Prostate gland (tissue), 2 donors: ENCODE results near the gene SBF2. TPM values are rescaled to one million over a fixed set of nuclear protein-coding genes. Genes with fewer than 3 reads are reported as not detected.

Experiments used
- DNase-seq: peaks from one replicate; pipeline ENCODE4 v3.0.0-alpha.2; 2019; ENCODE audit warnings: low spot score
- H3K27ac ChIP-seq, 2 donors: fragments of 200-600 bp; sonication (generic); 2 replicates each; pipeline ENCODE4 v1.5.1; 2017 to 2019
- H3K27me3 ChIP-seq: fragments of 200-600 bp; sonication (generic); replicated peaks from 2 replicates; pipeline ENCODE4 v1.5.1; 2019; ENCODE audit not compliant: insufficient read depth
- H3K36me3 ChIP-seq, 2 donors: fragments of 200-600 bp; sonication (generic); 1 replicate in 1 of 2; 2 replicates in 1 of 2; pipeline versions ENCODE4 v1.5.1 to v1.8.1; 2017 to 2019
- H3K4me1 ChIP-seq: fragments of 200-600 bp; sonication (generic); replicated peaks from 2 replicates; pipeline ENCODE4 v1.5.1; 2019
- H3K4me3 ChIP-seq, 2 donors: fragments of 200-600 bp; sonication (generic); 2 replicates each; pipeline ENCODE4 v1.5.1; 2017 to 2019
- H3K9me3 ChIP-seq: fragments of 200-600 bp; sonication (generic); 2 replicates; pipeline ENCODE4 v1.5.1; 2017
- POLR2A ChIP-seq: fragments of 450-650 bp; IDR thresholded peaks from one replicate; pipeline ENCODE4 v1.6.1; 2016; ENCODE audit warnings: antibody characterized with exemption, mild to moderate bottlenecking
- POLR2AphosphoS5 ChIP-seq: sonication (generic); formaldehyde crosslinking; IDR thresholded peaks from one replicate; pipeline ENCODE4 v1.6.1; 2017; ENCODE audit warnings: antibody characterized with exemption
- WGBS: methylation state at CpG from one replicate; pipeline ENCODE4 v1.1.5; 2018; 5-methylcytosine and 5-hydroxymethylcytosine counted together
- intact Hi-C: fragments of 100-400 bp; cut with DNase I; formaldehyde crosslinking; loops from one replicate; pipeline ENCODE4 v1.14.2; 2022
- total RNA-seq, 2 donors: library from RNA; depleted of rRNA; stranded (reverse); fragments of >200 nt; gene quantifications; one replicate each; pipeline ENCODE4 v1.1.0, GENCODE V29; 2016
- TF ChIP-seq, protein P1 (sequence below), 4 experiments: fragments of 200-600 bp in 2 of 4; fragments of 450-650 bp in 2 of 4; sonication (generic) in 2 of 4; IDR thresholded peaks; 1 replicate in 3 of 4; 2 replicates in 1 of 4; pipeline ENCODE4 v1.5.1; 2016 to 2019; ENCODE audit warnings: antibody characterized with exemption in 4 of 4, mild to moderate bottlenecking in 2 of 4, moderate library complexity in 2 of 4

Gene SBF2
- total RNA-seq, 2 donors from 2014 or later: 35.9 to 56.7 TPM

DNA sequence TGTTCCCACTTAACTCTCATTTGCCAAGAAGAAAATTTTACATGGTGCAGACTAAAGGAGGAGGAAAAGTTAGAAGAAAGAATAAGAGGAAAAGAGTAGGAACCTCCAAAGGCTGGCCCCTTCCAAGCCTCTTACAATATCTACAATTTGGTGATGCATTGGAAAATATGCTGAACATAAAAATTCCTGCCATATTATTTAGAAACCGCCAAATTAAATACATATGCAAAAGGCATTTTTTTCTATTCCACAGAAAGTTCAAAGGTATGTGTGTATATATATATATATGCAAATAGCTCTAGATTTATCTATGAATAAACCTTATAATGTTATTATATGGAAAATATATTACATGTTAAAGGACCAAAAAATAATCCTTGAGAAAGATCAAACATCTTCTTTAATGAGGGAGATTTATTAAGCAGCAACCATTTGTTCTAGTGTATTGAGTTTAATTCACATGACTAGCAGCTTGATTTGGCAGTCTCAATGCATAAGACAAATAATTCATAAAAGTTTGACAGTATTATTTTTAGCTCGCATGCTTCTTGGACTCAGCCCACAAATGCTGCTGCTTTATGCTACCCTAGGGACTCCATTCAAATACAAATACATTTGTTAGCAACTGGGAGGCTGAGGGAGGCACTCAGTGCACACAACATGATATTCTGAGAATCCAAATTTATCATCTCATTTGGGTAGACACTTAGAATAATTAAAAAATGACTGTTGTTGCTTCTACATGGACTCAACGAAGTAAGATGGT, 184.9 kb downstream of the SBF2 start:
- H3K36me3 ChIP-seq: no peaks in the 10 kb centered on the region
- no peaks in the 10 kb centered on the region for H3K9me3 ChIP-seq
- intact Hi-C loops: no loop called here
- TF ChIP-seq, protein P1, sequence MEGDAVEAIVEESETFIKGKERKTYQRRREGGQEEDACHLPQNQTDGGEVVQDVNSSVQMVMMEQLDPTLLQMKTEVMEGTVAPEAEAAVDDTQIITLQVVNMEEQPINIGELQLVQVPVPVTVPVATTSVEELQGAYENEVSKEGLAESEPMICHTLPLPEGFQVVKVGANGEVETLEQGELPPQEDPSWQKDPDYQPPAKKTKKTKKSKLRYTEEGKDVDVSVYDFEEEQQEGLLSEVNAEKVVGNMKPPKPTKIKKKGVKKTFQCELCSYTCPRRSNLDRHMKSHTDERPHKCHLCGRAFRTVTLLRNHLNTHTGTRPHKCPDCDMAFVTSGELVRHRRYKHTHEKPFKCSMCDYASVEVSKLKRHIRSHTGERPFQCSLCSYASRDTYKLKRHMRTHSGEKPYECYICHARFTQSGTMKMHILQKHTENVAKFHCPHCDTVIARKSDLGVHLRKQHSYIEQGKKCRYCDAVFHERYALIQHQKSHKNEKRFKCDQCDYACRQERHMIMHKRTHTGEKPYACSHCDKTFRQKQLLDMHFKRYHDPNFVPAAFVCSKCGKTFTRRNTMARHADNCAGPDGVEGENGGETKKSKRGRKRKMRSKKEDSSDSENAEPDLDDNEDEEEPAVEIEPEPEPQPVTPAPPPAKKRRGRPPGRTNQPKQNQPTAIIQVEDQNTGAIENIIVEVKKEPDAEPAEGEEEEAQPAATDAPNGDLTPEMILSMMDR (IDR thresholded peaks at IDR 0.05): no peak
- peak; percentile 51 for TF ChIP-seq POLR2AphosphoS5
- no peak for TF ChIP-seq POLR2A
- no peak overlapping the region for H3K4me3 ChIP-seq
- no peaks in the 10 kb centered on the region for H3K27me3 ChIP-seq
- no peak overlapping the region for H3K27ac ChIP-seq
- no peaks in the 10 kb centered on the region for H3K4me1 ChIP-seq
- 54% methylated on average over 3 of the region's 3 CpGs for WGBS
- DNase-seq: no peak

DNA sequence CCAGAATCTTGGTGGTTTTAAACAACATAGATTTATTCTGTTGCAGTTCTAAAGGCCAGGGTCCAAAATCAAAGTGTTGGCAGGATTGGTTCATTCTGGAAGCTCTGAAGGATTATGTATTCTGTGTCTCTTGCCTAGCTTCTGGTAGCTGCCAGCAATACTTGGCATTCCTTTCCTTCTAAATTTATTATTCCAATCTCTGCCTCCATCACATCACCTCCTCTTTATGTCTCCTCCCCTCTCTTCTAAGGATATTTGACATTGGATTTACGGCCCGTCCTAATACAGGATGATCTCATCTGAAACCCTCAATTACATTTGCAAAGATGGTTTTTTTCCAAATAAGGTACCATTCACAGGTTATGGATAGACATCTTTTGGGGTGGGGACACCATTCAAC, 186.5 kb downstream of the SBF2 start:
- H3K4me1 ChIP-seq: no peaks in the 10 kb centered on the region
- no peak for DNase-seq
- 70% methylated on average over 2 of the region's 2 CpGs for WGBS
- TF ChIP-seq POLR2AphosphoS5: no peak
- TF ChIP-seq, protein P1 (IDR thresholded peaks at IDR 0.05): no peak
- no peak for TF ChIP-seq POLR2A
- no peaks in the 10 kb centered on the region for H3K27me3 ChIP-seq
- no peaks in the 10 kb centered on the region for H3K9me3 ChIP-seq
- no peak overlapping the region for H3K27ac ChIP-seq
- no peak overlapping the region for H3K4me3 ChIP-seq
- intact Hi-C loops: no loop called here
- H3K36me3 ChIP-seq: no peaks in the 10 kb centered on the region

DNA sequence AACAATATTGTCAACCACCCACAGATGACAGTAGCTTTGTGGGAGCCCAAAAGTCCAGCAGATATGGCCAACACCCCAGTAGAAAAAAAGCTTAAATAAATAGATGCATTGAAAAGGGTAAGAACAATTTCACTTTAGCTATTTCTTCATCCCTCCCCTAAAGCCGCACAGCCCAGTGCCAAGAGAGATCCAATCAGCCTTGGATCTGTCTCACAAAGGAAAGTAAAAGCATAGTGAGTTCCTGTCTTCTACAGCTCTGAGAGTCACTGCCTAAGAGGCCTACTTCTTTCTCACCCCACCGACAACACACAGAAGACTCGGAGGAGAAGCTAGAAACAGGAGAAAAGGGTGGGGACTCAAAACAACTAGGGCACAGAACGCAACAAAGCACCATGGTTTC, 196.4 kb downstream of the SBF2 start:
- Histone ChIP-seq H3K4me3 (no peak overlapping the region), H3K4me1 (no peaks in the 10 kb centered on the region), H3K36me3 (no peaks in the 10 kb centered on the region), H3K27me3 (no peaks in the 10 kb centered on the region), H3K27ac (no peak overlapping the region), H3K9me3 (no peaks in the 10 kb centered on the region)
- TF ChIP-seq, protein P1 (IDR thresholded peaks at IDR 0.05): no peak
- TF ChIP-seq POLR2AphosphoS5 (no peak), POLR2A (no peak)
- DNase-seq: no peak
- intact Hi-C loops: no loop called here
- 95% methylated on average over 4 of the region's 4 CpGs for WGBS

DNA sequence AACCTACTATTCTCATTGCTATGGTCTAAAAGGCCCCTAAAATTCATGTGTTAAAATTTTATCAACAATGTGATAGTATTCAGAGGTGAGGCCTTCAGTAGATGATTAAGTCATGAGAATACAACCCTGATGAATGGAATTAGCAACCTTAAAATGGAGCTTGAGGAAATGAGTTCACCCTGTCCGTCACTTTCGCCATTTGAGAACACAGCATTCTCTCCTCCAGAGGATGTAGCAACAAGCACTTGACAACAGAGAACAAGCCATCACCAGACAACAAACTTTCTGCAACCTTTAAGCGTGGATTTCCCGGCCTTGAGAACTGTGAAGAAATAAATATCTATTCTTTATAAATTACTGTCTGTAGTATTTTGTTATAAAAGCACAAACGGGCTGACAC, 197.0 kb downstream of the SBF2 start:
- intact Hi-C loops: no loop called here
- Histone ChIP-seq H3K9me3 (no peaks in the 10 kb centered on the region), H3K4me3 (no peak overlapping the region), H3K4me1 (no peaks in the 10 kb centered on the region), H3K27ac (no peak overlapping the region), H3K27me3 (no peaks in the 10 kb centered on the region), H3K36me3 (no peaks in the 10 kb centered on the region)
- DNase-seq: no peak
- WGBS: 95% methylated on average over 5 of the region's 5 CpGs
- TF ChIP-seq POLR2AphosphoS5: no peak
- TF ChIP-seq, protein P1 (IDR thresholded peaks at IDR 0.05): no peak
- TF ChIP-seq POLR2A: no peak
